HL-60 (cell line): ENCODE results near the gene LAMC2.
A peak's percentile ranks its signal among the peaks of the same experiment; 100 is the strongest.

Source experiments
- DNase-seq, 2 experiments: peaks; one replicate each; pipeline ENCODE4 v3.0.0-alpha.2; 2010 to 2020; ENCODE audit warnings: low read depth in 1 of 2, low spot score in 1 of 2
- H3K27ac ChIP-seq: fragments of 250-450 bp; sonication (Bioruptor Pico); replicated peaks from 2 replicates; pipeline ENCODE4 v1.5.1; 2020; ENCODE audit warnings: mild to moderate bottlenecking, moderate library complexity
- H3K27me3 ChIP-seq: fragments of 250-450 bp; sonication (Bioruptor Pico); 2 replicates; pipeline ENCODE4 v1.5.1; 2021; ENCODE audit warnings: mild to moderate bottlenecking, moderate library complexity; ENCODE audit not compliant: insufficient read depth, poor library complexity, severe bottlenecking
- H3K4me3 ChIP-seq: replicated peaks from 2 replicates; pipeline ENCODE4 v1.5.1; 2011; ENCODE audit warnings: mild to moderate bottlenecking, control low read depth, low read length; ENCODE audit not compliant: insufficient read depth
- GABPA ChIP-seq: IDR thresholded peaks from 2 replicates; pipeline ENCODE4 v1.6.1; 2012; ENCODE audit warnings: low read depth
- POLR2AphosphoS5 ChIP-seq: IDR thresholded peaks from 2 replicates; pipeline ENCODE4 v1.6.1; 2012; ENCODE audit warnings: low read depth
- REST ChIP-seq: IDR thresholded peaks from 2 replicates; pipeline ENCODE4 v1.6.1; 2012; ENCODE audit warnings: low read depth; ENCODE audit not compliant: insufficient replicate concordance
- SPI1 ChIP-seq: IDR thresholded peaks from 2 replicates; pipeline ENCODE4 v1.6.1; 2012; ENCODE audit warnings: low read depth, mild to moderate bottlenecking, borderline replicate concordance
- TF ChIP-seq, protein P1 (sequence below): IDR thresholded peaks from one replicate; pipeline ENCODE4 v1.5.1; 2011; ENCODE audit warnings: low read length, control low read depth, inconsistent platforms; ENCODE audit not compliant: insufficient read depth

LAMC2 gene

DNA sequence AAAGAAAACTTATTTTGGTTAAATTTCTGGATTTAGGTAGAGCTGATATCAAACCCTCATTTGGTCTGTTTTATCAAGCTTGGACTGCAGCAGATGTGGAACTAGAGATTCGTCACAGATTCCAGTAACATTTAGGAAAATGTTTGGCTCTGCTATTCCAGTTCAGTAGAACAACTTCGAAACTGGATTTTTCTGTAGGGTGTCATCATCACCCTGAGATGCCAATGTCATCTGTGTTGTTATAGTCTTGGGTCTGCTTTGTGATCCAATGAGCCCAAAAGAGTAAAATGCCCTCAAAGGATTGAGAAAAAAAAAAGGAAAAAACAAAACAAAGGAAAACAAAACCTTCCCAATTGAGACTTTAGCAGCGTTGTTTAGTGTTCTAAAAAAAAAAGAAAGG, 55.4 kb downstream of the LAMC2 start:
- Histone ChIP-seq H3K27me3 (no peaks in the 10 kb centered on the region), H3K27ac (no peak overlapping the region), H3K4me3 (no peak overlapping the region)
- no peak for DNase-seq
- TF ChIP-seq REST, result no peak
- no peak for TF ChIP-seq GABPA
- TF ChIP-seq, protein P1, sequence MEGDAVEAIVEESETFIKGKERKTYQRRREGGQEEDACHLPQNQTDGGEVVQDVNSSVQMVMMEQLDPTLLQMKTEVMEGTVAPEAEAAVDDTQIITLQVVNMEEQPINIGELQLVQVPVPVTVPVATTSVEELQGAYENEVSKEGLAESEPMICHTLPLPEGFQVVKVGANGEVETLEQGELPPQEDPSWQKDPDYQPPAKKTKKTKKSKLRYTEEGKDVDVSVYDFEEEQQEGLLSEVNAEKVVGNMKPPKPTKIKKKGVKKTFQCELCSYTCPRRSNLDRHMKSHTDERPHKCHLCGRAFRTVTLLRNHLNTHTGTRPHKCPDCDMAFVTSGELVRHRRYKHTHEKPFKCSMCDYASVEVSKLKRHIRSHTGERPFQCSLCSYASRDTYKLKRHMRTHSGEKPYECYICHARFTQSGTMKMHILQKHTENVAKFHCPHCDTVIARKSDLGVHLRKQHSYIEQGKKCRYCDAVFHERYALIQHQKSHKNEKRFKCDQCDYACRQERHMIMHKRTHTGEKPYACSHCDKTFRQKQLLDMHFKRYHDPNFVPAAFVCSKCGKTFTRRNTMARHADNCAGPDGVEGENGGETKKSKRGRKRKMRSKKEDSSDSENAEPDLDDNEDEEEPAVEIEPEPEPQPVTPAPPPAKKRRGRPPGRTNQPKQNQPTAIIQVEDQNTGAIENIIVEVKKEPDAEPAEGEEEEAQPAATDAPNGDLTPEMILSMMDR, result no peak
- TF ChIP-seq SPI1, result no peak
- no peak for TF ChIP-seq POLR2AphosphoS5

GRCh38 chr1:183242556-183242955, 56.5 kb downstream of the LAMC2 start:
- DNase-seq, result no peak
- Histone ChIP-seq H3K27ac (peak overlapping the region; percentile 69), H3K4me3 (no peak overlapping the region), H3K27me3 (no peaks in the 10 kb centered on the region)
- TF ChIP-seq POLR2AphosphoS5 (no peak), GABPA (no peak), SPI1 (no peak), REST (no peak)
- TF ChIP-seq, protein P1, result no peak

GRCh38 chr1:183243161-183244050, 57.3 kb downstream of the LAMC2 start:
- DNase-seq, result peak; percentile 61 to 76
- peak overlapping the region; percentile 69 for H3K27ac ChIP-seq
- peak; percentile 51; the same call in 1 of the 2 replicates for TF ChIP-seq SPI1
- no peak for TF ChIP-seq GABPA
- no peak for TF ChIP-seq REST
- TF ChIP-seq, protein P1, result no peak
- no peak overlapping the region for H3K4me3 ChIP-seq
- no peaks in the 10 kb centered on the region for H3K27me3 ChIP-seq
